Measurements from ENCODE around the gene ERAL1.

Gene ERAL1

GRCh38 chr17:28889996-28890395 is 35.2 kb downstream of the ERAL1 start:
- TF ChIP-seq, protein P1, sequence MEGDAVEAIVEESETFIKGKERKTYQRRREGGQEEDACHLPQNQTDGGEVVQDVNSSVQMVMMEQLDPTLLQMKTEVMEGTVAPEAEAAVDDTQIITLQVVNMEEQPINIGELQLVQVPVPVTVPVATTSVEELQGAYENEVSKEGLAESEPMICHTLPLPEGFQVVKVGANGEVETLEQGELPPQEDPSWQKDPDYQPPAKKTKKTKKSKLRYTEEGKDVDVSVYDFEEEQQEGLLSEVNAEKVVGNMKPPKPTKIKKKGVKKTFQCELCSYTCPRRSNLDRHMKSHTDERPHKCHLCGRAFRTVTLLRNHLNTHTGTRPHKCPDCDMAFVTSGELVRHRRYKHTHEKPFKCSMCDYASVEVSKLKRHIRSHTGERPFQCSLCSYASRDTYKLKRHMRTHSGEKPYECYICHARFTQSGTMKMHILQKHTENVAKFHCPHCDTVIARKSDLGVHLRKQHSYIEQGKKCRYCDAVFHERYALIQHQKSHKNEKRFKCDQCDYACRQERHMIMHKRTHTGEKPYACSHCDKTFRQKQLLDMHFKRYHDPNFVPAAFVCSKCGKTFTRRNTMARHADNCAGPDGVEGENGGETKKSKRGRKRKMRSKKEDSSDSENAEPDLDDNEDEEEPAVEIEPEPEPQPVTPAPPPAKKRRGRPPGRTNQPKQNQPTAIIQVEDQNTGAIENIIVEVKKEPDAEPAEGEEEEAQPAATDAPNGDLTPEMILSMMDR (IDR thresholded peaks at IDR 0.05; ENCODE audit: extremely low read depth, missing control alignments) = no peak
- DNase-seq (ENCODE audit: low spot score) = no peak

DNA sequence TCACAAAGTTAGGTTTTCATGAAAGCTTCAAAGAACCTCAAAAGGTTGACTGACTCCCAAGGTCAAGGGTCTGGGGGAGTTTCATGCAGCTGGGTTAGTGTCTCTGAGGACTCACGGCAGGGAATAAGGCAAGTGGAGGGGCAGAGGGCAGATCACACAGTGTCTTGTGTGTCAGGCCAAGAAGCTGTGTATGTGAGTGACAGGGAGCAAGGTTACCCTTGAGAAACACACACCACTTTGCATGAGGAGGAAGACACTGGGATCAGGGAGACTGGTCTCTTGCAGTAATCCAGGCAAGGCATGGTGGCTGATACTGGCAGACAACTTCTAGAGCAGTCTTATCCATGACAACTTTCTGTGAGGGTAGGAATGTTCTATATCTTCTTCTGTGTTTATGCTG is 36.4 kb downstream of the ERAL1 start:
- no peak for DNase-seq (ENCODE audit: low spot score)
- TF ChIP-seq, protein P1 (IDR thresholded peaks at IDR 0.05; ENCODE audit: extremely low read depth, missing control alignments) = no peak

DNA sequence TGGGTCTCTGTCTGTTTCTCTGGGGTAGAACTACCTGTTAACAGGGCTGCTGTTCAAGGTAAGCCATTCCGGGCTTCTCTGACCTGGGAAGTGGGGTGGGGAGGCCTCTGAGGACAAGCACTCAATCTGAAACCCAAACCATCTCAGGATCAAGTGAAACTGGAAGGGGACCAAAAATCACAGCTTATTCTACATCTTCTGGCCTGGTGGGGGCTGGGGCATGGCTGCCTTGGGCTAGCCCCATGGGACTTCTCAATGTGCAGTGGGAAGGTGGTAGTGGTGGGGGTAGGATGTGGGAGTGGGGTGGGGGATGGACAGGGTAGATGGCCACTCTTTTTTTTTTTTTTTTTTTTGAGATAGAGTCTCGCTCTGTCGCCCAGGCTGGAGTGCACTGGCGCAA is 37.2 kb downstream of the ERAL1 start:
- TF ChIP-seq, protein P1 (IDR thresholded peaks at IDR 0.05; ENCODE audit: extremely low read depth, missing control alignments) = no peak

GRCh38 chr17:28893248-28894183 is 38.7 kb downstream of the ERAL1 start:
- peak; percentile 47 for DNase-seq (ENCODE audit: low spot score)

More for the DNA sequence above, 37.2 kb downstream of the ERAL1 start:
- peak; percentile 38 for DNase-seq (ENCODE audit: low spot score)

DNA sequence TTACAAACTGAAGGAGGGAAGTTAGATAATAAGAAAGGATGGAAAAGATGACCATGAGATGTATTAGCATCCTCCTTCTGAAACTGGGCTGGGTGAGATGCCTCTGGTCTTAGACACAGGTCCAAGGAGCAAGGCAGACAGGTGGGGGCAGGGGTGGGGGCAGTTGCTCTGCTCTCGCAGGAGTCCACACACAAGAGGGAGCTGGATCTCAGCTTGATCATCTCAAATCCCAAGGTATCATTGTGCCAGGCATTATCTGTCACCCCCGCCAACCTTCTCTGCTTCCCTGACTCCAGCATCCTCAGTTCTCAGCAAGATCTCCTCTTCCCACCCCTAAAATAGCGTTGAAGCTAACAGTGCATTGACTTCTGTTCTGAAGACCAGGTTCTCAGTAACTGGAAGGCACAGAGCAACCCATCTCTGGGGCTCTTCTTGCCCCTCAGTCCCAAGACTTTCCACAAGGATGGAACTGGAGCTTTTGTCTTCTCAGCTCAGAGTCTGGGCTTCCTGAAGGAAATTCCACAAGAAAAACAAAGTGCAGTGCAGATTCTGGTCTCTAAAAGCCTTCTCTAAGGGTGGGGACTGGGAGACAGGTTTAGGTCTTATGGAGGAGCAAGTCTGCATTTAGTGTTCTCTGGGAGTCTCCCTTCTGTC is 41.1 kb downstream of the ERAL1 start:
- no peak for DNase-seq (ENCODE audit: low spot score)

DNA sequence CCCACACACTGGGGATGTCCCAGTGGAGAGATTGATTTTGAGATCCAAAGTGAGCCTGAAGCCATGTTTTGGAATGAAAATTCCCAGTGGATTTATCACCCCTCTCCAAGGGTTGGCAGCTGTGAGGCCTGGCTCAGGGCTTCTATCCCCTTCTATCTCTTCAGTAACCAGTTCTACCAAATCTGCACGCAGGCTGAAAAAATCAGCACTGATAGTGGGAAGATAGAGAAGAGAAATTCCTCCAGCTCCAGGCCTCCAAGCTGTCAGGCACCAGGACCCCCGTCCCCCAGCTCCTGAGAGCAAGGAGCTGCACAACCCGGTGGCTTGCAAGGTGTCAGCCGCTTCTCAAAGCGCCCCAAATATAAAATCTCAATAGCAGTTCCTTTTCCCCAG is 41.7 kb downstream of the ERAL1 start:
- no peak for DNase-seq (ENCODE audit: low spot score)
- TF ChIP-seq, protein P1 (IDR thresholded peaks at IDR 0.05; ENCODE audit: extremely low read depth, missing control alignments) = no peak

More for the DNA sequence above, 41.1 kb downstream of the ERAL1 start:
- TF ChIP-seq, protein P1 (IDR thresholded peaks at IDR 0.05; ENCODE audit: extremely low read depth, missing control alignments) = no peak

- TF ChIP-seq, protein P1 (IDR thresholded peaks at IDR 0.05; ENCODE audit: extremely low read depth, missing control alignments) = no peak
- DNase-seq (ENCODE audit: low spot score) = peak; percentile 67
These were observed 42.3 kb downstream of the ERAL1 start, which contains the start of gene FLOT2 for GRCh38 chr17:28896884-28897768. TSS of gene FLOT2 (minus strand) at chr17:28897733. CDS start at chr17:28897574, 159 bp downstream.

Measured in GM20000 (cell line).